ENCODE data around the gene TRABD2B.

Gene TRABD2B

DNA sequence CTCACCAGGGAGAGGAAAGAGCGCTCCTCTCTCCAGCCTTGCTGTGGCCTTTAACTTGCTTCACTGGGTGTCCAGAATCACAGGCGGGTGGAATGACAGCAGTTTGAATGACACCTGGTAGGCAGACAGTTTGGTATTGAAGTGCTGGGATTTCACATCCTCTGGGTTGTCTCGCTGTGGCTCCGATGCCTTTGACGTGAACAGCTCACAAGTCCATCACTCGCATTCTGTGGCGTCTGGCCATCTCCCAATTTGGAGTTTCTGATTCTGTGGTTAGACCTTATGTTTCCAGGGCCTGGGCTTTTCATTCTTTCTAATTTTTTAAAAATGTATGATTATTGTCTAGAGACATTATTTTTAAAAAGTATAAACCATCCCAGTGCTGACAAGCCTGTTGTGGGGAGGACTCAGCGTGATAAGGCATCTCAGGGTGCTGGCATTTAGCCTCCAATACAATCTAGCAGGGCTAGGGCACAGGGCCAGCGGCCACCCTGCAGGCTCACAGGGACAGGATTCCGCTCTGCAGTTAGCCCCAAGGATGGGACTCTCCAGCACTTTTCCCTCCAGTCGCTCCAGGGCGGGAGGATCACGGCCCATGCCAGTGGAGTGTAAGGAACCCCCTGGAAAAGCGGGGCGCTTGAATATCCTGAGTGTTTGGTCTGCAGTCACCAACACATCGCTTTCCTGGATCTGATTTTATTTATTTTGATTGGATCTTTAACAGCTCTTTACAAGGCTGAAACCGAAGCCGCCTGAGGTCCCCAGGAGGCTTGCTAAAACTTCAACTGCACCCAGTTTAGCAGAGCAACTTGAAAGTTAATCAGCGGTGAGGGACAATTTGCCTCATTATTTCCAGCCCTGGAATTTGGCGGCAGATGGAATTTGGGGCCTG lies 178.3 kb downstream of the TRABD2B start:
- DNase-seq = no peak

DNA sequence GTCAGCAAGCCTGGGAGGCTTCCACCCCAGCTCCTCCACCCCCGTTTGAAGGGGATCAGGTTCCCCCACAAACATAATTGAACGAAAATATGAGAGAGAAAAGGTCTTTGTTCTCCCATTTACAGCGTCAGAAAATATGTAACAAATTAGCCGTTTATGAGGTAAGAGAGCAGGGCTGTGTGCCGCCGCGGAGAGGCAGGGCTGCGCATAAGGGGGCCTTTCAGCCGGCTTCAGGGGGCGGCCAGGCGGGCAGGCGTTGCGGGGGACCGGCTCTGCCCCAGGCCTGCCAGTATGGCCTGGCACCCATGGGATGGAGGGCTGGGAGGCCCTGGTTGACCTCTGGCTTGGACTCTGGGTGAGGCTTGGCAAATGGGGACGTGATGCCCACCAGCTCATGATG lies 179.3 kb downstream of the TRABD2B start:
- no peak for DNase-seq

GRCh38 chr1:47816325-47817071 lies 180.7 kb downstream of the TRABD2B start:
- no peak for DNase-seq

- no peak for DNase-seq
Observed at GRCh38 chr1:47814612-47815395, 182.4 kb downstream of the TRABD2B start.

DNA sequence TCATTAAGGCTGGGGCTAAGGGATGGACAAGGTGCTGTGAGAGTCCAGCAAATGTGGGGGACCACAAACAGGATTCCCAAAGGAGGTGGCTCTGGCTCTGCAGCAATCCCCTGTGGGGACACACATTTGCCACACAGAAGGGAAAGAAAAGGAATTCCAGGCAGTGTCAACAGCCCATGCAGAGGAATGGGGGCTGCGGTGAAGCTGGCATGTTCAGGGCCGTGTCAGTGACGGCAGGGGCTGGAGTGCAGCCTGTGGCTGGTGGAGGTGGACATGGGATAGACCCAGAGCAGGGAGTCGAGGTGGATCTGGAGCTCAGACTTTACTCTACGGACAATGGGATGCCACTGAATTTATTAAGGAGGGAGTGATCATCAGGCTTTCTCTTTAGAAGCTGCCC lies 183.2 kb downstream of the TRABD2B start:
- no peak for DNase-seq

GRCh38 chr1:47812904-47813514 lies 184.2 kb downstream of the TRABD2B start:
- no peak for DNase-seq

- DNase-seq = no peak
Observed at GRCh38 chr1:47810964-47811682, 186.1 kb downstream of the TRABD2B start.

- DNase-seq = no peak
Observed at GRCh38 chr1:47809301-47810084, 187.7 kb downstream of the TRABD2B start.

DNA sequence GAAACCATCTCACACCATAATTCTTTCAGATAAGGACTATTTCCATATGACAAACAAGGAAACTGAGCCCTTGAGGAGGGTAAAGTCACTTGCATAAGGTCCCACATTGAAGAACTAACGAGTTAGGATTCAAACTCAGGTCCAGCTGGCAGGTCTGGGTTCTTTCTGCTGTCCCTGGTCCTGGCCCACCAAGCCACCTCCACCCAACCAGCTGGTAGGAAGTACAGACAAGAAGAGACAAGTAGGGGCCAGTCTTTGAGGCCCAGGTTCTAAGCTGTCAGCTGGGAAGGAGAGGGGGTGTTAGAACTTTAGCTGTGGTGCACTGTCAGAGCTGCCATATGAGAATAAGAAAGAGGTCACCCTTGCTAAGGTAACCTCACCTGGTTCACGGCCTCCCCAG lies 188.6 kb downstream of the TRABD2B start:
- DNase-seq = no peak

DNA sequence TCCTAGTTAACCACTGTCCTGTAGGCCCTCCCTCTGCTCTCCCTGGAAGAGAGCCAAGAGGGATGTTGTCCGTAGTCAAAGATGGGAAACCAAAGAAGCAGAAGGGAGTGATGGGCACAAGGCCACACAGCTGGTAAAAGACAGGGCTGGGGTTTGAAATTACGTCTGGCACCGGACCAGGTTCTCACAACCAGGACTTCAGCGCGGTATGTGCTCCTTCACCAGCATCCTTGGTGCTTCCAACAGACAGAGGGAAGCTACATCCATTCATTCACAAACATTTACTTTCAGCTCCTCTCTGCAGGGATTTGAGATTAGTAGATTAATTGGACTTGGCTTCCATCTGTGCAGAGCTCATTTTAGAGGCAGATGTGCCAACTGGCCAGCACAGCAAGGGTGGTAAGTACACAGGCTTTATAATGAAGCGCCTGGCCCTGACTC lies 191.2 kb downstream of the TRABD2B start:
- DNase-seq = no peak

DNA sequence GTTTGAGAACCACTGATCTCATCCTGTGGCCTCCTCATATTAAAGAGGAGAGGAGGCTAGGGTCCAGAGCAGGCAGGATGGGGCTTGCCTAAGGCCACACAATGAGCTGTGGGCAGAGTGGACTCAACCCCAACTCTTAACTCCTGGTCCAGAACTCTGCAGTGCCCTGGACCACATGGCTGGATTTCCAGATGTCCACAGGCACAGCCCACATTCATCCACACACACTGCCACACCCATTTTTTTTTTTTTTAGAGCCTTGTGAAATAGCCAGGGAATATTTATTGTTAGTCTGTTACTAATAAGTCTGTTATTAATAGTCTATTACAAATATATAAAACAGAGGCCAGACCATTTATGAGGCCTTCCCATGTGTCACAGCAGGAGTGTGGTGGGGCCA lies 192.2 kb downstream of the TRABD2B start:
- no peak for DNase-seq

- DNase-seq = no peak
Observed at GRCh38 chr1:47803815-47804501, 193.2 kb downstream of the TRABD2B start.

- no peak for DNase-seq
Observed at GRCh38 chr1:47797575-47797974, 199.6 kb downstream of the TRABD2B start.

DNA sequence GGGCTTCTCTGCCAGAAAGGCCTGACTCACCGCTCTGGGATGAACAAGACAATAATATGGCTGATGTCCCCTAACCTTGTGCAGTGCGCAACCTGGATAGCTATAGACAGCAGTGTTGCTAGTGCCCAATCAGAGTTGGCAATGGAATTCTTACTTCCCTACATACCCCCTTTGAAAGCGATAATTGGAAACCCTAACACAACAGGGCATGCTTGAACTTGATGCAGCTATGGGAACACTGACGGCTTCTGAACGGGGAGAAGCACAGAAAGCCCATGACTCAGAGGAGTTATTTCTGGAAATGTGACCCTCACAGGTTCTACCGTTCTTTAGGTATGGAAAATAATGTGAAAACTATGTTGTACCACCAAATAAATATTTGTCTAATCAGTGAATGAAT lies 200.6 kb downstream of the TRABD2B start:
- DNase-seq = no peak

DNA sequence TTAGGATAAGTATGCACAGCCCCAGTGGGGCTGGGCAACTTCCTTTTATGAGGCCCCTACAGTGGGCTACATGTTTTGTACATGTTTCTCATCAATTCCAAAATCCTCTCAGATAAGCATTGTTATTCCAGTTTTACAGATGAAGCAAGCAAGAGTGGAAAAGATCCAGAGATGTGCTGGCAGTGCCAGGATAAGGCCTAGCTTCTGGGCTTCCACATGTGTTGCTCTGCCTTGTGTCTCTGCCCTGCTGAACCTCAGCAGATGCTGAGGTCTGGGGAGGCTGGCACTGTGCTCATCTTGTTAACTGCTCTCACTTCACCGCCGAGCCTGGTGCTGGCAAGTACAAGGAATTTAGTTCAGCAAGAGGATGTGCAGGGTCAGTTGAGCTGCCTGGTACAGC lies 202.1 kb downstream of the TRABD2B start:
- DNase-seq = no peak

DNA sequence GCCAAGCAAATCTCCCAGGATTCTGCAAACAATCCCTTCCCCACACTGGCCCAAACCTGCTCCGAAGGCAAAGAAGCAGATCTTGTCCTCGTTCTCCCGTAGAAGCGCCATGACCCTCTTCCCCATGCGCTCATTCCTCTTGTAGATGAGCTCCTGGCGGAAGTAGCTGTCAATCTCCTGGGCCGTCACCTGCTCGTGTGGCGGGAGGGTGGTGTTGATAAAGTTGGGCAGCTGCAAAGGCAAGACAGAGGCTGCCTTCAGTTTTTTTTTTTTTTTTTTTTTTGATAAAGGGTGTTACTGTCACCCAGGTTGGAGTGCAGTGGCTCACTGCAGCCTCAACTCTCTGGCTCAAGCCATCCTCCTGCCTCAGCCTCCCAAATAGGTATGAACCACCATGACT lies 202.7 kb downstream of the TRABD2B start:
- no peak for DNase-seq

- DNase-seq = no peak
Observed at GRCh38 chr1:47794081-47794480, 203.1 kb downstream of the TRABD2B start.

DNA sequence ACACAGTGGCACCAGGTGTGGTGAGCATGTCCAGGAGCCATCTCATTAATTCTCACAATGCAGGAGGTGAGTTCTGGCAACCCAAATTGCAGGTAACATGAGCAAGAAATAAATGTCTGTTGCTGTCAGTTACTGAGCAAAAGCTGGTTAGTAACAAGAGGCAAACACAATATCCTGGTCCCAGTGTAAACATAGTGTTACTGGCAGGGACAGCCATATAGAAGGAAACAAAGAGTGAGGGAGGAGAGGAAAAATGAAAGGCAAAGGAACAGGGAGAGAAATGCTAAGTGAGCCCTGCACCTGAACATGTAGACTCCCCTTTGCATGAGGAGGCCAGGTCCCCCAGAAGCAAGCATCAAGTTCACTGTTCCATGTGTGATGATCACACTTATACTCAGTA lies 203.6 kb downstream of the TRABD2B start:
- no peak for DNase-seq

GRCh38 chr1:47792779-47793178 lies 204.4 kb downstream of the TRABD2B start:
- no peak for DNase-seq

DNA sequence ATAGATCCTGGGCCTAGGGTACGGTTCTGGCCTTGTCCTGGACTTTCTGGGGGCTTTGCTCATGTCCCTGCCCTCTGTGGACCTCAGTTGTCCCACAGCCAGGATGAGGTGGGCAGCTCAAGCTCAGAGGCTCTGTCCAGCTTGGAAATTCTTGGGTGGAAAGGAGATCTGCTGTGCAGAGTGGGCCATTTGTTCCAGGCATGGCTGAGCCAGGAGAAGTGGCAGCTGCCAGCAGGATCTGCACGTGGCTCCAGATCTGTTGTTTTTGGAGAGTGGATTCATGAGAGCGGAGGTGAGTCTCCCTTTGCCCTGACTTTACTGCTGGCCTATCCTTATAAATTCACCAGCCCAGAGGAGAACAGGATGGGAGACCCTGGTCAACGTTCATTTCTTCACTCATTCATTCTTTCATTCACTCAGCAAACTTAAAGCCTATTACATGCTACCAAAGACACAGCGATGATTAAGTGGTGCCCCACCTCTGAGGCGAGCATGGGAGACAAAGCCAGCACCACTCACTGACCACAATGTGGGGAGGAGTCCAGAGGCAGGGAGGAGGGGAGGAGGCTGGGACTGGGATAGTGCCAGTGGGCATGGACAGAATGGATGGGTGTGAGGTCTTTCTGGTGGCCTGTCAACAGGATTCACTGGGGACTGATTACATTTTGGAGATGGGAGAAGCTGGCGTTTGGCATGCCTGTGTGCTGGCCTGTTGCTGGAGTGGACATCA lies 205.1 kb downstream of the TRABD2B start:
- DNase-seq = no peak

Data from SIG-M5 (cell line).